GM20431 (cell line): ENCODE results near the gene ASAP3.
"Not testable (repeated sequence)": the region's sequence is repeated elsewhere in the genome, so short reads cannot be mapped to it uniquely, and the experiment has no call there.

Experiments used
- in situ Hi-C: fragments of 300-500 bp; cut with MseI, MboI; formaldehyde crosslinking; loops from one replicate; pipeline ENCODE4 v1.15.0; 2020; ENCODE audit warnings: low sequenced_read_pairs; ENCODE audit not compliant: unreplicated experiment

The ASAP3 gene

GRCh38 chr1:23517581-23517980, 33.6 kb upstream of the ASAP3 start:
- in situ Hi-C loops = no loop called here

- in situ Hi-C loops = no loop called here
These were observed 31.9 kb upstream of the ASAP3 start for GRCh38 chr1:23515905-23516304.

GRCh38 chr1:23514111-23514679, 30.2 kb upstream of the ASAP3 start:
- in situ Hi-C loops = no loop called here

GRCh38 chr1:23509896-23510295, 25.9 kb upstream of the ASAP3 start:
- in situ Hi-C loops = no loop called here

- in situ Hi-C loops = no loop called here
These were observed 22.6 kb upstream of the ASAP3 start for GRCh38 chr1:23506376-23507107.

- in situ Hi-C loops = no loop called here
These were observed 21.9 kb upstream of the ASAP3 start for GRCh38 chr1:23505851-23506250.

GRCh38 chr1:23504156-23504555, 20.2 kb upstream of the ASAP3 start:
- in situ Hi-C loops = not testable (repeated sequence)

GRCh38 chr1:23502951-23503350, 19.0 kb upstream of the ASAP3 start:
- in situ Hi-C loops = no loop called here

GRCh38 chr1:23500466-23500865, 16.5 kb upstream of the ASAP3 start:
- in situ Hi-C loops = no loop called here

GRCh38 chr1:23497777-23498439, 13.9 kb upstream of the ASAP3 start:
- in situ Hi-C loops = no loop called here

GRCh38 chr1:23496490-23497181, 12.7 kb upstream of the ASAP3 start:
- in situ Hi-C loops = no loop called here

- in situ Hi-C loops = not testable (repeated sequence)
These were observed 10.9 kb upstream of the ASAP3 start for GRCh38 chr1:23494836-23495235.

GRCh38 chr1:23492776-23493175, 8.8 kb upstream of the ASAP3 start:
- in situ Hi-C loops = not testable (repeated sequence)

- in situ Hi-C loops = no loop called here
These were observed 8.2 kb upstream of the ASAP3 start for GRCh38 chr1:23492132-23492720.

- in situ Hi-C loops = no loop called here
These were observed 5.9 kb upstream of the ASAP3 start for GRCh38 chr1:23489842-23490241.

- in situ Hi-C loops = no loop called here
These were observed 988 bp upstream of the ASAP3 start for GRCh38 chr1:23485002-23485332.

- in situ Hi-C loops = no loop called here
These were observed 448 bp upstream of the ASAP3 start for GRCh38 chr1:23484253-23485001.

- in situ Hi-C loops = no loop called here
These were observed 2.1 kb downstream of the ASAP3 start for GRCh38 chr1:23481904-23482303.

- in situ Hi-C loops = no loop called here
These were observed 2.9 kb downstream of the ASAP3 start for GRCh38 chr1:23481026-23481597.
